Endodermal cell (in vitro differentiated cells): Measurements from ENCODE around the gene CEACAM19. TPM values are rescaled to one million over a fixed set of nuclear protein-coding genes. Genes with fewer than 3 reads are reported as not detected.
"Not testable (repeated sequence)": the region's sequence is repeated elsewhere in the genome, so short reads cannot be mapped to it uniquely, and the experiment has no call there.

Experiments
- DNase-seq: peaks from one replicate; pipeline ENCODE4 v3.0.0-alpha.2; 2017
- H3K27ac ChIP-seq: 2 replicates; pipeline ENCODE4 v1.5.1; 2013; ENCODE audit warnings: mild to moderate bottlenecking, low read depth, low read length, moderate library complexity
- H3K27me3 ChIP-seq: 2 replicates; pipeline ENCODE4 v1.6.1; 2013; ENCODE audit warnings: mild to moderate bottlenecking, low read length, moderate library complexity; ENCODE audit not compliant: insufficient read depth, control insufficient read depth, poor library complexity, severe bottlenecking
- H3K36me3 ChIP-seq: 2 replicates; pipeline ENCODE4 v1.7.0; 2013; ENCODE audit warnings: mild to moderate bottlenecking, low read length, moderate library complexity; ENCODE audit not compliant: control insufficient read depth, insufficient read depth
- H3K4me1 ChIP-seq: one replicate; pipeline ENCODE4 v1.7.0; 2013; ENCODE audit warnings: low read length; ENCODE audit not compliant: control insufficient read depth, insufficient read depth
- H3K4me3 ChIP-seq: 2 replicates; pipeline ENCODE4 v1.5.1; 2013; ENCODE audit warnings: mild to moderate bottlenecking, low read length, moderate library complexity
- H3K9ac ChIP-seq: 2 replicates; pipeline ENCODE4 v1.6.1; 2013; ENCODE audit warnings: mild to moderate bottlenecking, low read length, moderate library complexity; ENCODE audit not compliant: poor library complexity, severe bottlenecking; ENCODE audit errors: extremely low read depth
- H3K9me3 ChIP-seq: 2 replicates; pipeline ENCODE4 v1.6.1; 2013; ENCODE audit warnings: mild to moderate bottlenecking, low read length, moderate library complexity; ENCODE audit not compliant: control insufficient read depth
- H3K27ac Mint-ChIP-seq: 2 replicates; pipeline ENCODE4 v1.8.0; 2020; ENCODE audit warnings: mixed read lengths
- H3K27me3 Mint-ChIP-seq: 2 replicates; pipeline ENCODE4 v1.8.0; 2021; ENCODE audit warnings: mild to moderate bottlenecking, mixed read lengths; ENCODE audit not compliant: insufficient read depth
- H3K36me3 Mint-ChIP-seq: 2 replicates; pipeline ENCODE4 v1.8.0; 2020; ENCODE audit warnings: low read depth, mixed read lengths
- H3K4me1 Mint-ChIP-seq: 2 replicates; pipeline ENCODE4 v1.8.0; 2020; ENCODE audit warnings: mixed read lengths
- H3K4me3 Mint-ChIP-seq: 2 replicates; pipeline ENCODE4 v1.8.0; 2020; ENCODE audit warnings: mild to moderate bottlenecking, moderate library complexity, mixed read lengths
- H3K9me3 Mint-ChIP-seq: 2 replicates; pipeline ENCODE4 v1.8.0; 2020; ENCODE audit warnings: mild to moderate bottlenecking, mixed read lengths
- WGBS, 2 experiments: methylation state at CpG; one replicate each; pipeline versions ENCODE4 v1.1.5 to v1.1.7; 2013; ENCODE audit warnings: missing lambda C conversion rate in 2 of 2, mixed read lengths in 1 of 2; ENCODE audit not compliant: insufficient coverage in 1 of 2, insufficient read length in 1 of 2; 5-methylcytosine and 5-hydroxymethylcytosine counted together
- total RNA-seq, 2 donors: library from RNA; stranded (reverse); fragmentation: NEBNext Ultra II Directional in 1 of 2; extraction: Animal tissue kit (Norgen Biotek cat#: 25700) in 1 of 2; gene quantifications; 2 replicates in 1 of 2; 3 replicates in 1 of 2; pipeline ENCODE4 v1.2.1, GENCODE V29; 2021
- TF ChIP-seq, protein P1 (sequence below): fragments of 200-600 bp; sonication (generic); conservative IDR thresholded peaks from 2 replicates; pipeline ENCODE4 v1.5.0; 2021; ENCODE audit warnings: antibody characterized with exemption, mild to moderate bottlenecking

Gene CEACAM19
- total RNA-seq, 2 donors from 2014 or later = 2.2 to 2.8 TPM

DNA sequence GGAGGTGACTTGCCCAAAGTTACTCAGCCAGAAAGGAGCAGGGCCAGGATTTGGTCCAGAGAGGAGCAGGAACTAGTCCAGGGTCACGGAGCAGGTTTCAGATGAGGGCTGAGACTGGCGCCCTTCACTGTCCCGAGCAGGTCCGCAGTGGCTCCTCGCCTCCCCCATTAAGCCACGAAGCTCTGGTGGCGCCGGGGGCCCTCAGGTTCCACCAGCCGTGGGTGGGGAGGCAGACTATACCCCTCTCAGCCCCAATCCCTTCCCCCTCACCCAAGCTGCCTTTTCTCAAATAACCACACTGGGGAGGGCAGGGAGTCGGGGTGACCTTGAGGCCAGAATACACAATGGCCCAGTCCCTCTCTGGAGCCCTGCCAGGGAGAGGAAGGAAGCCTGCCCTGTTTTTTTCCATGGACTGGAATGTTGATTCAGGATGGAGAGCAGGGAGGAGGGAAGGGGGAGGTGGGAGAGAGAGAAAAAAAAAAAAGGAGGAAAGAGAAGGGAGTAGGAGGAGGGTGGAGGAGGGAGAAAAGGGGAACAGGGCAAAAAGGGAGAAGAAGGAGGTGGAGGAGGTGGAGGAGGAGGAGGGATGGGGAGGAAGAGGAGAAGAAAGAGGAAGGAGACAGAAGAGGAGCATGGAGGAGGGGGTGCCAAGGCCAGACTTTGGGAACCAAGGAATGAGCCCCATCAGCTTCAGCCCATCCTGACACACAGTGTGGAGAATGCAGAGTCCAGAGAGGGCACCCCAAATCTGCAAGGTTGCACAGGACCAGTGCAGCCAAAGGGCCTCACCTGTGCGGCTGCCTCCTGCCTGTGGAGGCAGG is 47.4 kb downstream of the CEACAM19 start:
- peak overlapping the region; percentile 91 for H3K27ac Mint-ChIP-seq
- Histone ChIP-seq H3K27ac (peak overlapping the region; percentile 66), H3K4me1 (peaks cover 5% of the 10 kb centered on the region), H3K9ac (peak overlapping the region; percentile 35), H3K4me3 (no peak overlapping the region), H3K9me3 (peaks cover 13% of the 10 kb centered on the region), H3K36me3 (no peaks in the 10 kb centered on the region), H3K27me3 (no peaks in the 10 kb centered on the region)
- DNase-seq = peak; percentile 91
- no peaks in the 10 kb centered on the region for H3K36me3 Mint-ChIP-seq
- WGBS, 2 experiments = 43 to 58% methylated on average over 7 to 11 of the region's 11 CpGs
- H3K4me1 Mint-ChIP-seq = peaks cover 6% of the 10 kb centered on the region
- peaks cover 14% of the 10 kb centered on the region for H3K9me3 Mint-ChIP-seq
- H3K4me3 Mint-ChIP-seq = no peak overlapping the region
- H3K27me3 Mint-ChIP-seq = peaks cover 2% of the 10 kb centered on the region
- TF ChIP-seq, protein P1, sequence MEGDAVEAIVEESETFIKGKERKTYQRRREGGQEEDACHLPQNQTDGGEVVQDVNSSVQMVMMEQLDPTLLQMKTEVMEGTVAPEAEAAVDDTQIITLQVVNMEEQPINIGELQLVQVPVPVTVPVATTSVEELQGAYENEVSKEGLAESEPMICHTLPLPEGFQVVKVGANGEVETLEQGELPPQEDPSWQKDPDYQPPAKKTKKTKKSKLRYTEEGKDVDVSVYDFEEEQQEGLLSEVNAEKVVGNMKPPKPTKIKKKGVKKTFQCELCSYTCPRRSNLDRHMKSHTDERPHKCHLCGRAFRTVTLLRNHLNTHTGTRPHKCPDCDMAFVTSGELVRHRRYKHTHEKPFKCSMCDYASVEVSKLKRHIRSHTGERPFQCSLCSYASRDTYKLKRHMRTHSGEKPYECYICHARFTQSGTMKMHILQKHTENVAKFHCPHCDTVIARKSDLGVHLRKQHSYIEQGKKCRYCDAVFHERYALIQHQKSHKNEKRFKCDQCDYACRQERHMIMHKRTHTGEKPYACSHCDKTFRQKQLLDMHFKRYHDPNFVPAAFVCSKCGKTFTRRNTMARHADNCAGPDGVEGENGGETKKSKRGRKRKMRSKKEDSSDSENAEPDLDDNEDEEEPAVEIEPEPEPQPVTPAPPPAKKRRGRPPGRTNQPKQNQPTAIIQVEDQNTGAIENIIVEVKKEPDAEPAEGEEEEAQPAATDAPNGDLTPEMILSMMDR = no peak

DNA sequence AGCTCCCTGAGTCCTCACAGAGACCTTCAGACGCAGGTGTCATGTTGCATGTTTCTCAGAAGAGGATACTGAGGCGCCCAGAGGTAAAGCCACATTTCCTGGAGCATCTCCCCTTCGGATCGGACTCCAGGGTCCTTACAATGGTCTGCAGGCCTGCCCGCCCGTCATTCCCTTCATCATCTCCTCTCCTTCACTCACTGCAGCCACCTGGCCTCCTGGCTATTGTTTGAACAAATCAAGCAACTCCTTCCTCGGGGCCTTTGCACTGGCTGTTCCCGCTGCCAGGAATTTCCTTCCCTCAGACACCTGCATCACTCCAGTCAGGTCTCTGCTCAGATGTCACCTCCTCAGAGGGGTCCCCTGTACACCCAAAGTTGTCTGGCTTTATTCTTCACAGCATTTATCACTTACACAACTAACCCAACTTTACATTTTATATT is 48.0 kb downstream of the CEACAM19 start:
- H3K4me1 Mint-ChIP-seq = peaks cover 6% of the 10 kb centered on the region

DNA sequence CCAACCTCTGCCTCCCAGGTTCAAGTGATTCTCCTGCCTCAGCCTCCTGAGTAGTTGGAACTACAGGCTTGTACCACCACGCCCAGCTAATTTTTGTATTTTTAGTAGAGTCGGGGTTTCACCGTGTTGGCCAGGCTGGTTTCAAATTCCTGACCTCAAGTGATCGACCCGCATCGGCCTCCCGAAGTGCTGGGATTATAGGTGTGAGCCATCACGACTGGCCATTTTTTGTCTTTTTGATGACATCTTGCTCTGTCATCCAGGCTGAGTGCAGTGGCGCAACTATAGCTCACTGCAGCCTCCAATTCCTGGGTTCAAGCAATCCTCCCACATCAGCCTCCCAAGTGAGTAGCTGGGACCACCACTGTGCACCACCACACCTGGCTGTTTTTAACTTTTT is 49.1 kb downstream of the CEACAM19 start:
- not testable (repeated sequence) for H3K36me3 Mint-ChIP-seq, H3K9me3 ChIP-seq, H3K27me3 Mint-ChIP-seq, H3K4me3 Mint-ChIP-seq, H3K27me3 ChIP-seq, H3K36me3 ChIP-seq, H3K4me1 Mint-ChIP-seq, H3K4me3 ChIP-seq, H3K27ac ChIP-seq, DNase-seq, H3K9me3 Mint-ChIP-seq, H3K27ac Mint-ChIP-seq, H3K4me1 ChIP-seq, H3K9ac ChIP-seq
- whole genome bisulfite sequencing, 2 experiments = 95 to 96% methylated on average over 9 of the region's 9 CpGs

More for the DNA sequence above, 48.0 kb downstream of the CEACAM19 start:
- Histone ChIP-seq H3K4me1 (peaks cover 5% of the 10 kb centered on the region), H3K9me3 (peaks cover 13% of the 10 kb centered on the region), H3K36me3 (no peaks in the 10 kb centered on the region), H3K9ac (no peak overlapping the region), H3K27ac (no peak overlapping the region), H3K27me3 (no peaks in the 10 kb centered on the region), H3K4me3 (no peak overlapping the region)
- Mint-ChIP-seq H3K36me3 (no peaks in the 10 kb centered on the region), H3K27ac (no peak overlapping the region), H3K4me3 (no peak overlapping the region), H3K27me3 (peaks cover 2% of the 10 kb centered on the region), H3K9me3 (peaks cover 14% of the 10 kb centered on the region)
- TF ChIP-seq, protein P1 = no peak
- DNase-seq = peak; percentile 66
- WGBS, 2 experiments = 87 to 89% methylated on average over 8 of the region's 8 CpGs
